Right cardiac atrium (tissue), 5 donors: ENCODE measurements around the gene ZNF500. TPM values are rescaled to one million over a fixed set of nuclear protein-coding genes. Genes with fewer than 3 reads are reported as not detected.

Experiments
- ATAC-seq, 2 donors: fragments of 200-7000 bp; cut with Tn5 transposase; one replicate each; pipeline versions ENCODE4 v1.8.0 to v1.9.1; 2020; ENCODE audit warnings: moderate library complexity in 2 of 2, mild to moderate bottlenecking in 1 of 2
- DNase-seq, 3 donors: peaks; one replicate each; pipeline ENCODE4 v3.0.0-alpha.2; 2020
- H3K27ac ChIP-seq: one replicate; pipeline ENCODE4 v1.5.1; 2013; ENCODE audit warnings: mild to moderate bottlenecking, low read length, control low read depth, moderate library complexity
- H3K27me3 ChIP-seq: one replicate; pipeline ENCODE4 v1.6.1; 2013; ENCODE audit not compliant: control insufficient read depth, insufficient read depth
- H3K4me1 ChIP-seq: one replicate; pipeline ENCODE4 v1.6.1; 2013; ENCODE audit warnings: low read length; ENCODE audit not compliant: control insufficient read depth, insufficient read depth
- H3K4me3 ChIP-seq: one replicate; pipeline ENCODE4 v1.5.1; 2013; ENCODE audit warnings: low read length, control low read depth
- H3K9me3 ChIP-seq: one replicate; pipeline ENCODE4 v1.6.1; 2013; ENCODE audit warnings: low read length; ENCODE audit not compliant: control insufficient read depth
- WGBS: extraction: QIAGEN DNeasy Blood & Tissue Kit; methylation state at CpG from one replicate; pipeline ENCODE4 v1.1.7; 2013; 5-methylcytosine and 5-hydroxymethylcytosine counted together
- intact Hi-C, 4 donors: fragments of 100-400 bp; cut with DNase I; formaldehyde crosslinking; loops; one replicate each; pipeline versions ENCODE4 v1.11.0 to v1.14.0; 2022 to 2023
- polyA plus RNA-seq: library from polyadenylated mRNA; stranded (reverse); fragments of 200-250 nt; gene quantifications from one replicate; pipeline ENCODE4 v1.2.3, GENCODE V29; 2013
- total RNA-seq, 4 donors: library from RNA; stranded (reverse); fragmentation: NEBNext Ultra II Directional; extraction: Animal tissue kit (Norgen Biotek cat#: 25700); gene quantifications; one replicate each; pipeline ENCODE4 v1.2.1, GENCODE V29; 2021
- donor health status: healthy with polysubstance abuse.
- donor health status: DM: no; HTN: yes; CAD: no.
- donor health status: DM: no; HTN: no; CAD: no.
- donor health status: DM: no; HTN: yes; CAD: no; lungs with severe emphysema.
- donor health status: DM: yes; HTN: yes; CAD: no.

Gene ZNF500
- total and polyA plus RNA-seq, 5 donors: 6.8 to 10.7 (median 8.3) TPM

GRCh38 chr16:4768549-4769305 is 1.8 kb upstream of the ZNF500 start:
- DNase-seq (peak; percentile 97 to 99 (median 98)), ATAC-seq (peak; percentile 94 to 96)
- WGBS: 4% methylated on average over 48 of the region's 48 CpGs
- H3K4me3 ChIP-seq: peak overlapping the region; percentile 80
- no peaks in the 10 kb centered on the region for H3K9me3 ChIP-seq
- H3K4me1 ChIP-seq: peaks cover 2% of the 10 kb centered on the region
- intact Hi-C loops: no loop called here
- peak overlapping the region; percentile 92 for H3K27ac ChIP-seq
- H3K27me3 ChIP-seq: no peaks in the 10 kb centered on the region

GRCh38 chr16:4767872-4768548 is 1.0 kb upstream of the ZNF500 start:
- Histone ChIP-seq H3K4me1 (peaks cover 2% of the 10 kb centered on the region), H3K27ac (peak overlapping the region; percentile 92), H3K27me3 (no peaks in the 10 kb centered on the region), H3K4me3 (peak overlapping the region; percentile 80), H3K9me3 (no peaks in the 10 kb centered on the region)
- ATAC-seq: no peak
- intact Hi-C loops: no loop called here
- WGBS: 56% methylated on average over 17 of the region's 17 CpGs
- DNase-seq: peak in 1 of 3 donors; percentile 35

- ATAC-seq: no peak
- DNase-seq: peak in 1 of 3 donors; percentile 40
- intact Hi-C loops: no loop called here
- WGBS: 63% methylated on average over 26 of the region's 26 CpGs
- Histone ChIP-seq H3K4me1 (peaks cover 2% of the 10 kb centered on the region), H3K9me3 (no peaks in the 10 kb centered on the region), H3K4me3 (peak overlapping the region; percentile 74), H3K27ac (no peak overlapping the region), H3K27me3 (no peaks in the 10 kb centered on the region)
Measured at GRCh38 chr16:4765511-4766474, 1.2 kb downstream of the ZNF500 start.

- no peak overlapping the region for H3K4me3 ChIP-seq
- DNase-seq (peak in 1 of 3 donors; percentile 56), ATAC-seq (no peak)
- 92% methylated on average over 7 of the region's 7 CpGs for WGBS
- no peak overlapping the region for H3K27ac ChIP-seq
- no peaks in the 10 kb centered on the region for H3K9me3 ChIP-seq
- no peaks in the 10 kb centered on the region for H3K27me3 ChIP-seq
- peaks cover 2% of the 10 kb centered on the region for H3K4me1 ChIP-seq
- intact Hi-C loops: no loop called here
Measured at GRCh38 chr16:4763791-4764190, 3.2 kb downstream of the ZNF500 start.

GRCh38 chr16:4762205-4762604 is 4.8 kb downstream of the ZNF500 start:
- Histone ChIP-seq H3K9me3 (no peaks in the 10 kb centered on the region), H3K27me3 (no peaks in the 10 kb centered on the region), H3K4me3 (no peak overlapping the region), H3K4me1 (peaks cover 2% of the 10 kb centered on the region), H3K27ac (no peak overlapping the region)
- no peak for ATAC-seq
- intact Hi-C loops: no loop called here
- 88% methylated on average over 9 of the region's 9 CpGs for WGBS
- DNase-seq: peak in 2 of 3 donors; percentile 28 to 37

GRCh38 chr16:4760221-4760910 is 6.6 kb downstream of the ZNF500 start:
- no peak overlapping the region for H3K4me3 ChIP-seq
- H3K27me3 ChIP-seq: no peaks in the 10 kb centered on the region
- peak in 2 of 3 donors; percentile 34 to 43 for DNase-seq
- intact Hi-C loops: no loop called here
- no peak overlapping the region for H3K27ac ChIP-seq
- WGBS: 90% methylated on average over 23 of the region's 23 CpGs
- no peaks in the 10 kb centered on the region for H3K4me1 ChIP-seq
- no peak for ATAC-seq
- no peaks in the 10 kb centered on the region for H3K9me3 ChIP-seq

GRCh38 chr16:4755687-4756086 is 11.3 kb downstream of the ZNF500 start:
- Histone ChIP-seq H3K9me3 (no peaks in the 10 kb centered on the region), H3K27ac (no peak overlapping the region), H3K27me3 (no peaks in the 10 kb centered on the region), H3K4me3 (no peak overlapping the region), H3K4me1 (no peaks in the 10 kb centered on the region)
- intact Hi-C loops: no loop called here
- WGBS: 98% methylated on average over 6 of the region's 6 CpGs
- ATAC-seq (no peak), DNase-seq (no peak)

- Histone ChIP-seq H3K4me3 (no peak overlapping the region), H3K27me3 (no peaks in the 10 kb centered on the region), H3K4me1 (no peaks in the 10 kb centered on the region), H3K9me3 (no peaks in the 10 kb centered on the region), H3K27ac (no peak overlapping the region)
- WGBS: 100% methylated on average over 4 of the region's 4 CpGs
- ATAC-seq (no peak), DNase-seq (peak in 2 of 3 donors; percentile 4 to 23)
- intact Hi-C loops: no loop called here
Measured at GRCh38 chr16:4754865-4755264, 12.1 kb downstream of the ZNF500 start.

GRCh38 chr16:4753227-4753626 is 13.7 kb downstream of the ZNF500 start:
- no peak overlapping the region for H3K27ac ChIP-seq
- WGBS: 95% methylated on average over 11 of the region's 11 CpGs
- no peak overlapping the region for H3K4me3 ChIP-seq
- intact Hi-C loops: no loop called here
- no peaks in the 10 kb centered on the region for H3K4me1 ChIP-seq
- H3K27me3 ChIP-seq: no peaks in the 10 kb centered on the region
- DNase-seq: peak in 2 of 3 donors; percentile 4 to 16
- H3K9me3 ChIP-seq: no peaks in the 10 kb centered on the region
- ATAC-seq: no peak

GRCh38 chr16:4752351-4753100 is 14.4 kb downstream of the ZNF500 start:
- peak in 1 of 2 donors; percentile 9 for ATAC-seq
- Histone ChIP-seq H3K27me3 (no peaks in the 10 kb centered on the region), H3K9me3 (no peaks in the 10 kb centered on the region), H3K4me1 (no peaks in the 10 kb centered on the region), H3K4me3 (no peak overlapping the region), H3K27ac (no peak overlapping the region)
- peak in 2 of 3 donors; percentile 43 to 52 for DNase-seq
- 96% methylated on average over 44 of the region's 44 CpGs for WGBS
- intact Hi-C loops: no loop called here
